Measurements from ENCODE around the gene IFNLR1.

Gene IFNLR1

GRCh38 chr1:24175033-24175755 is 11.9 kb downstream of the IFNLR1 start:
- peak; percentile 41 for DNase-seq (ENCODE audit: low spot score)

- DNase-seq (ENCODE audit: low spot score), result no peak
Measured at GRCh38 chr1:24173638-24174575, 13.2 kb downstream of the IFNLR1 start.

GRCh38 chr1:24172598-24172997 is 14.5 kb downstream of the IFNLR1 start:
- no peak for DNase-seq (ENCODE audit: low spot score)

GRCh38 chr1:24169286-24169685 is 17.8 kb downstream of the IFNLR1 start:
- DNase-seq (ENCODE audit: low spot score), result no peak

GRCh38 chr1:24168245-24168644 is 18.8 kb downstream of the IFNLR1 start:
- DNase-seq (ENCODE audit: low spot score), result no peak

GRCh38 chr1:24167008-24167407 is 20.1 kb downstream of the IFNLR1 start:
- DNase-seq (ENCODE audit: low spot score), result no peak

GRCh38 chr1:24165500-24165899 is 21.6 kb downstream of the IFNLR1 start:
- DNase-seq (ENCODE audit: low spot score), result no peak

GRCh38 chr1:24164004-24164403 is 23.1 kb downstream of the IFNLR1 start:
- no peak for DNase-seq (ENCODE audit: low spot score)

GRCh38 chr1:24162201-24162600 is 24.9 kb downstream of the IFNLR1 start:
- DNase-seq (ENCODE audit: low spot score), result no peak

- no peak for DNase-seq (ENCODE audit: low spot score)
Measured at GRCh38 chr1:24161270-24161669, 25.8 kb downstream of the IFNLR1 start.

- no peak for DNase-seq (ENCODE audit: low spot score)
Measured at GRCh38 chr1:24159366-24159765, 27.7 kb downstream of the IFNLR1 start.

- DNase-seq (ENCODE audit: low spot score), result no peak
Measured at GRCh38 chr1:24157918-24158481, 29.1 kb downstream of the IFNLR1 start.

- no peak for DNase-seq (ENCODE audit: low spot score)
Measured at GRCh38 chr1:24156542-24157260, 30.4 kb downstream of the IFNLR1 start.

- DNase-seq (ENCODE audit: low spot score), result peak; percentile 18
Measured at GRCh38 chr1:24155011-24155782, 31.9 kb downstream of the IFNLR1 start.

GRCh38 chr1:24154215-24154614 is 32.9 kb downstream of the IFNLR1 start:
- DNase-seq (ENCODE audit: low spot score), result no peak

GRCh38 chr1:24152631-24153494 is 34.2 kb downstream of the IFNLR1 start:
- DNase-seq (ENCODE audit: low spot score), result no peak

GRCh38 chr1:24151175-24151533 is 35.9 kb downstream of the IFNLR1 start:
- peak; percentile 70 for DNase-seq (ENCODE audit: low spot score)

GRCh38 chr1:24150234-24151174 is 36.6 kb downstream of the IFNLR1 start:
- DNase-seq (ENCODE audit: low spot score), result peak; percentile 84

GRCh38 chr1:24149866-24150233 is 37.2 kb downstream of the IFNLR1 start:
- peak; percentile 22 for DNase-seq (ENCODE audit: low spot score)
